ENCODE data around the gene CRELD2. TPM values are rescaled to one million over a fixed set of nuclear protein-coding genes. Genes with fewer than 3 reads are reported as not detected.
A peak's percentile ranks its signal among the peaks of the same experiment; 100 is the strongest.

CRELD2 gene
- total and polyA plus RNA-seq, 3 experiments from 2014 or later, result 49.4 to 53.2 (median 50.7) TPM

GRCh38 chr22:49909476-49910205, 8.8 kb upstream of the CRELD2 start:
- ChIA-PET POLR2A (no interaction called here), CTCF (no interaction called here)
- no peak for DNase-seq
- Mint-ChIP-seq H3K27me3 (peaks cover 0 to 2% of the 10 kb centered on the region in 2 donors), H3K4me1 (peaks cover 7 to 8% (median 8%) of the 10 kb centered on the region in 3 donors), H3K4me3 (no peak overlapping the region), H3K36me3 (peaks cover 0 to 77% (median 3%) of the 10 kb centered on the region in 3 donors), H3K9me3 (no peaks in the 10 kb centered on the region), H3K27ac (peak overlapping the region in 2 of 8 donors; percentile 79 to 92)
- H3K27ac ChIP-seq (ENCODE audit: low read depth, low read length), result no peak overlapping the region
- peaks cover 10% of the 10 kb centered on the region for H3K36me3 ChIP-seq (ENCODE audit: insufficient read depth, low read length)
- no peak overlapping the region for H3K4me3 ChIP-seq (ENCODE audit: low read length)
- H3K9me3 ChIP-seq (ENCODE audit: low read length), result no peaks in the 10 kb centered on the region
- H3K27me3 ChIP-seq (ENCODE audit: insufficient read depth, low read length, poor library complexity, severe bottlenecking), result no peaks in the 10 kb centered on the region
- H3K4me1 ChIP-seq (ENCODE audit: insufficient read depth, low read length), result no peaks in the 10 kb centered on the region

- H3K4me3 Mint-ChIP-seq, result peak overlapping the region in 1 of 7 donors; percentile 41
- DNase-seq, result no peak
- CTCF ChIA-PET, result no interaction called here
- no peaks in the 10 kb centered on the region for H3K27me3 Mint-ChIP-seq
- no peak overlapping the region for H3K4me3 ChIP-seq (ENCODE audit: low read length)
- no peaks in the 10 kb centered on the region for H3K9me3 Mint-ChIP-seq
- peak overlapping the region in 3 of 8 donors; percentile 7 to 54 (median 21) for H3K27ac Mint-ChIP-seq
- peaks cover 0 to 72% (median 3%) of the 10 kb centered on the region in 3 donors for H3K36me3 Mint-ChIP-seq
- no peaks in the 10 kb centered on the region for H3K4me1 ChIP-seq (ENCODE audit: insufficient read depth, low read length)
- no peak overlapping the region for H3K27ac ChIP-seq (ENCODE audit: low read depth, low read length)
- no peaks in the 10 kb centered on the region for H3K9me3 ChIP-seq (ENCODE audit: low read length)
- H3K4me1 Mint-ChIP-seq, result peaks cover 8 to 12% (median 12%) of the 10 kb centered on the region in 3 donors
- peaks cover 10% of the 10 kb centered on the region for H3K36me3 ChIP-seq (ENCODE audit: insufficient read depth, low read length)
- H3K27me3 ChIP-seq (ENCODE audit: insufficient read depth, low read length, poor library complexity, severe bottlenecking), result no peaks in the 10 kb centered on the region
- POLR2A ChIA-PET, result no interaction called here
These were observed 7.9 kb upstream of the CRELD2 start for GRCh38 chr22:49910229-49911155.

GRCh38 chr22:49911881-49912625, 6.4 kb upstream of the CRELD2 start:
- no peak overlapping the region for H3K4me3 ChIP-seq (ENCODE audit: low read length)
- H3K4me1 Mint-ChIP-seq, result peaks cover 12 to 20% (median 14%) of the 10 kb centered on the region in 3 donors
- H3K27ac ChIP-seq (ENCODE audit: low read depth, low read length), result no peak overlapping the region
- no peak overlapping the region for H3K4me3 Mint-ChIP-seq
- no peaks in the 10 kb centered on the region for H3K27me3 Mint-ChIP-seq
- H3K27me3 ChIP-seq (ENCODE audit: insufficient read depth, low read length, poor library complexity, severe bottlenecking), result no peaks in the 10 kb centered on the region
- DNase-seq, result no peak
- H3K4me1 ChIP-seq (ENCODE audit: insufficient read depth, low read length), result peaks cover 6% of the 10 kb centered on the region
- H3K9me3 Mint-ChIP-seq, result no peaks in the 10 kb centered on the region
- ChIA-PET POLR2A (no interaction called here), CTCF (no interaction called here)
- peak overlapping the region in 1 of 8 donors; percentile 81 for H3K27ac Mint-ChIP-seq
- H3K36me3 ChIP-seq (ENCODE audit: insufficient read depth, low read length), result peaks cover 9% of the 10 kb centered on the region
- H3K36me3 Mint-ChIP-seq, result peaks cover 0 to 63% (median 3%) of the 10 kb centered on the region in 3 donors
- H3K9me3 ChIP-seq (ENCODE audit: low read length), result no peaks in the 10 kb centered on the region

GRCh38 chr22:49913026-49913425, 5.4 kb upstream of the CRELD2 start:
- H3K4me1 Mint-ChIP-seq, result peaks cover 13 to 20% (median 15%) of the 10 kb centered on the region in 3 donors
- no peaks in the 10 kb centered on the region for H3K27me3 Mint-ChIP-seq
- Histone ChIP-seq H3K27ac (ENCODE audit: low read depth, low read length) (no peak overlapping the region), H3K4me1 (ENCODE audit: insufficient read depth, low read length) (peaks cover 10% of the 10 kb centered on the region), H3K9me3 (ENCODE audit: low read length) (no peaks in the 10 kb centered on the region), H3K27me3 (ENCODE audit: insufficient read depth, low read length, poor library complexity, severe bottlenecking) (no peaks in the 10 kb centered on the region), H3K4me3 (ENCODE audit: low read length) (no peak overlapping the region), H3K36me3 (ENCODE audit: insufficient read depth, low read length) (no peaks in the 10 kb centered on the region)
- H3K9me3 Mint-ChIP-seq, result no peaks in the 10 kb centered on the region
- no peak overlapping the region for H3K4me3 Mint-ChIP-seq
- ChIA-PET CTCF (interaction anchor here (1.0 kb wide), 1 partner anchor 118 kb away, joined by 3 read pairs; no protein-coding TSS in a partner anchor), POLR2A (no interaction called here)
- peaks cover 0 to 55% (median 0%) of the 10 kb centered on the region in 3 donors for H3K36me3 Mint-ChIP-seq
- H3K27ac Mint-ChIP-seq, result peak overlapping the region in 1 of 8 donors; percentile 66
- DNase-seq, result no peak

GRCh38 chr22:49913446-49913845, 5.0 kb upstream of the CRELD2 start:
- Mint-ChIP-seq H3K4me1 (peaks cover 13 to 20% (median 15%) of the 10 kb centered on the region in 3 donors), H3K4me3 (peak overlapping the region in 1 of 7 donors; percentile 37), H3K27me3 (no peaks in the 10 kb centered on the region), H3K36me3 (peaks cover 0 to 53% (median 0%) of the 10 kb centered on the region in 3 donors), H3K27ac (no peak overlapping the region), H3K9me3 (no peaks in the 10 kb centered on the region)
- H3K4me1 ChIP-seq (ENCODE audit: insufficient read depth, low read length), result peaks cover 10% of the 10 kb centered on the region
- ChIA-PET CTCF (interaction anchor here (1.0 kb wide), 1 partner anchor 117 kb away, joined by 3 read pairs; no protein-coding TSS in a partner anchor), POLR2A (no interaction called here)
- H3K27ac ChIP-seq (ENCODE audit: low read depth, low read length), result no peak overlapping the region
- no peak for DNase-seq
- H3K4me3 ChIP-seq (ENCODE audit: low read length), result no peak overlapping the region
- no peaks in the 10 kb centered on the region for H3K27me3 ChIP-seq (ENCODE audit: insufficient read depth, low read length, poor library complexity, severe bottlenecking)
- no peaks in the 10 kb centered on the region for H3K9me3 ChIP-seq (ENCODE audit: low read length)
- no peaks in the 10 kb centered on the region for H3K36me3 ChIP-seq (ENCODE audit: insufficient read depth, low read length)

- Histone ChIP-seq H3K9me3 (ENCODE audit: low read length) (no peaks in the 10 kb centered on the region), H3K4me1 (ENCODE audit: insufficient read depth, low read length) (peaks cover 14% of the 10 kb centered on the region), H3K27me3 (ENCODE audit: insufficient read depth, low read length, poor library complexity, severe bottlenecking) (no peaks in the 10 kb centered on the region), H3K27ac (ENCODE audit: low read depth, low read length) (no peak overlapping the region), H3K36me3 (ENCODE audit: insufficient read depth, low read length) (no peaks in the 10 kb centered on the region), H3K4me3 (ENCODE audit: low read length) (no peak overlapping the region)
- Mint-ChIP-seq H3K9me3 (no peaks in the 10 kb centered on the region), H3K4me3 (peak overlapping the region in 1 of 7 donors; percentile 59), H3K4me1 (peaks cover 13 to 22% (median 14%) of the 10 kb centered on the region in 3 donors), H3K36me3 (peaks cover 0 to 45% (median 0%) of the 10 kb centered on the region in 3 donors), H3K27ac (no peak overlapping the region), H3K27me3 (no peaks in the 10 kb centered on the region)
- ChIA-PET POLR2A (interaction anchor here (0.6 kb wide), 1 partner anchor 22 kb away, joined by 3 read pairs; no protein-coding TSS in a partner anchor), CTCF (interaction anchor here (1.0 to 1.6 kb wide), 2 partner anchors 116 kb away, joined by 3 to 5 read pairs; no protein-coding TSS in a partner anchor)
- DNase-seq, result no peak
These were observed 4.2 kb upstream of the CRELD2 start for GRCh38 chr22:49914256-49914655.

GRCh38 chr22:49915610-49916009, 2.8 kb upstream of the CRELD2 start:
- no peaks in the 10 kb centered on the region for H3K27me3 ChIP-seq (ENCODE audit: insufficient read depth, low read length, poor library complexity, severe bottlenecking)
- no peaks in the 10 kb centered on the region for H3K36me3 ChIP-seq (ENCODE audit: insufficient read depth, low read length)
- no peak overlapping the region for H3K4me3 ChIP-seq (ENCODE audit: low read length)
- ChIA-PET POLR2A (no interaction called here), CTCF (interaction anchor here (1.2 to 1.8 kb wide), 3 partner anchors 90 to 148 kb away, joined by 4 to 5 read pairs (median 4); no protein-coding TSS in a partner anchor)
- peak overlapping the region in 3 of 7 donors; percentile 20 to 39 (median 28) for H3K4me3 Mint-ChIP-seq
- no peak overlapping the region for H3K27ac ChIP-seq (ENCODE audit: low read depth, low read length)
- no peak for DNase-seq
- peaks cover 0 to 40% (median 0%) of the 10 kb centered on the region in 3 donors for H3K36me3 Mint-ChIP-seq
- peak overlapping the region in 1 of 8 donors; percentile 94 for H3K27ac Mint-ChIP-seq
- no peaks in the 10 kb centered on the region for H3K27me3 Mint-ChIP-seq
- peaks cover 22 to 33% (median 23%) of the 10 kb centered on the region in 3 donors for H3K4me1 Mint-ChIP-seq
- peaks cover 18% of the 10 kb centered on the region for H3K4me1 ChIP-seq (ENCODE audit: insufficient read depth, low read length)
- H3K9me3 Mint-ChIP-seq, result no peaks in the 10 kb centered on the region
- H3K9me3 ChIP-seq (ENCODE audit: low read length), result no peaks in the 10 kb centered on the region

Measured in CD8-positive, alpha-beta memory T cell (primary cell).